Heart left ventricle (tissue), 13 donors: ENCODE results near the gene TBCE.

ENCODE experiments used
- CTCF ChIP-seq, 12 donors: fragments of 200-600 bp; sonication (generic) in 4 of 12; IDR thresholded peaks; one replicate each; pipeline versions ENCODE4 v1.5.0 to v1.8.0; 2018 to 2022; ENCODE audit warnings: antibody characterized with exemption in 12 of 12, mild to moderate bottlenecking in 5 of 12
- POLR2A ChIP-seq, 2 donors: fragments of 450-650 bp; IDR thresholded peaks; one replicate each; pipeline ENCODE4 v1.6.1; 2017; ENCODE audit warnings: antibody characterized with exemption in 2 of 2, mild to moderate bottlenecking in 2 of 2, moderate library complexity in 2 of 2
- donor health status: ischemic (EF 13 %, LVEDD 7.1; RV severe dilation, severe dysfunction).
- donor health status: DM: no; HTN: yes; CAD: no.
- donor health status: DM: no; HTN: no; CAD: no.
- donor health status: ischemic (EF 25% LVEDD 6.9; RV normal size, moderate dysfunction).
- donor health status: ischemic (EF 25% LVEDD 5.7; RV mildly dilated, moderate dysfunction).
- donor health status: ischemic (EF 35%, LVEDD 5.7; RV mildly dilated, moderate dysfunction).
- donor health status: nonischemic (EF 11% LVEDD 7.7; RV severe dilation, severe dysfunction).
- donor health status: DM: yes; HTN: yes; CAD: no.
- donor health status: PGD.
- donor health status: ischemic (EF 29% LVEDD 5.4; RV normal size, mild dysfunction).
- donor health status: nonischemic (EF 23%, LVEDD 6.1; RV moderate dilation, normal function).

- TF ChIP-seq CTCF (IDR thresholded peaks at IDR 0.05) = no peak
- TF ChIP-seq POLR2A (IDR thresholded peaks at IDR 0.05) = no peak
Measured at GRCh38 chr1:235441159-235441685, 74.0 kb downstream of the TBCE start.
